ENCODE measurements around the gene ASMTL. TPM values are rescaled to one million over a fixed set of nuclear protein-coding genes. Genes with fewer than 3 reads are reported as not detected.

ASMTL gene
- total and polyA plus RNA-seq, 8 donors: 11.2 to 25.9 (median 16.3) TPM

- ATAC-seq: no peak
- no peak for DNase-seq
- Histone ChIP-seq H3K27ac (no peak overlapping the region), H3K4me3 (no peak overlapping the region), H3K36me3 (no peaks in the 10 kb centered on the region), H3K27me3 (no peaks in the 10 kb centered on the region), H3K9me3 (no peaks in the 10 kb centered on the region), H3K4me1 (no peaks in the 10 kb centered on the region)
- no peak for TF ChIP-seq CTCF (IDR thresholded peaks at IDR 0.05)
- intact Hi-C loops (cut with DNase I): no loop called here
- WGBS, 2 donors: 62 to 74% methylated on average over 8 of the region's 8 CpGs
- no peak for FAIRE-seq
Measured at GRCh38 chrX:1480082-1480785, 27.5 kb upstream of the ASMTL start.

- TF ChIP-seq CTCF (IDR thresholded peaks at IDR 0.05): no peak
- ATAC-seq (no peak), DNase-seq (no peak), FAIRE-seq (no peak)
- Histone ChIP-seq H3K4me1 (no peaks in the 10 kb centered on the region), H3K9me3 (no peaks in the 10 kb centered on the region), H3K27ac (no peak overlapping the region), H3K36me3 (no peaks in the 10 kb centered on the region), H3K27me3 (no peaks in the 10 kb centered on the region), H3K4me3 (no peak overlapping the region)
- WGBS, 2 donors: 54 to 66% methylated on average over 8 of the region's 8 CpGs
- intact Hi-C loops (cut with DNase I): no loop called here
Measured at GRCh38 chrX:1477801-1478458, 25.2 kb upstream of the ASMTL start.

GRCh38 chrX:1477229-1477628 is 24.5 kb upstream of the ASMTL start:
- no peak for TF ChIP-seq CTCF (IDR thresholded peaks at IDR 0.05)
- ATAC-seq: no peak
- H3K4me3 ChIP-seq: no peak overlapping the region
- DNase-seq: no peak
- H3K9me3 ChIP-seq: no peaks in the 10 kb centered on the region
- no peak overlapping the region for H3K27ac ChIP-seq
- FAIRE-seq: no peak
- H3K27me3 ChIP-seq: no peaks in the 10 kb centered on the region
- no peaks in the 10 kb centered on the region for H3K4me1 ChIP-seq
- intact Hi-C loops (cut with DNase I): no loop called here
- no peaks in the 10 kb centered on the region for H3K36me3 ChIP-seq
- 33 to 67% methylated on average over 3 of the region's 3 CpGs for WGBS, 2 donors

GRCh38 chrX:1476682-1477081 is 24.0 kb upstream of the ASMTL start:
- Histone ChIP-seq H3K4me1 (no peaks in the 10 kb centered on the region), H3K9me3 (no peaks in the 10 kb centered on the region), H3K4me3 (no peak overlapping the region), H3K36me3 (no peaks in the 10 kb centered on the region), H3K27me3 (no peaks in the 10 kb centered on the region), H3K27ac (no peak overlapping the region)
- TF ChIP-seq CTCF (IDR thresholded peaks at IDR 0.05): no peak
- ATAC-seq: no peak
- no peak for DNase-seq
- WGBS, 2 donors: 81 to 94% methylated on average over 5 of the region's 5 CpGs
- intact Hi-C loops (cut with DNase I): no loop called here
- no peak for FAIRE-seq

GRCh38 chrX:1475881-1476280 is 23.2 kb upstream of the ASMTL start:
- no peak for TF ChIP-seq CTCF (IDR thresholded peaks at IDR 0.05)
- FAIRE-seq (no peak), DNase-seq (no peak), ATAC-seq (no peak)
- H3K4me1 ChIP-seq: no peaks in the 10 kb centered on the region
- intact Hi-C loops (cut with DNase I): no loop called here
- H3K27ac ChIP-seq: no peak overlapping the region
- no peak overlapping the region for H3K4me3 ChIP-seq
- no peaks in the 10 kb centered on the region for H3K9me3 ChIP-seq
- no peaks in the 10 kb centered on the region for H3K36me3 ChIP-seq
- no peaks in the 10 kb centered on the region for H3K27me3 ChIP-seq
- WGBS, 2 donors: 81 to 83% methylated on average over 1 of the region's 1 CpG
